Measurements from ENCODE around the gene SMIM32. TPM values are rescaled to one million over a fixed set of nuclear protein-coding genes. Genes with fewer than 3 reads are reported as not detected.

The SMIM32 gene
- total and polyA plus RNA-seq, 2 donors (not counting 3 experiments of a cell fraction or from before 2014, with no cell fraction given) = not detected

DNA sequence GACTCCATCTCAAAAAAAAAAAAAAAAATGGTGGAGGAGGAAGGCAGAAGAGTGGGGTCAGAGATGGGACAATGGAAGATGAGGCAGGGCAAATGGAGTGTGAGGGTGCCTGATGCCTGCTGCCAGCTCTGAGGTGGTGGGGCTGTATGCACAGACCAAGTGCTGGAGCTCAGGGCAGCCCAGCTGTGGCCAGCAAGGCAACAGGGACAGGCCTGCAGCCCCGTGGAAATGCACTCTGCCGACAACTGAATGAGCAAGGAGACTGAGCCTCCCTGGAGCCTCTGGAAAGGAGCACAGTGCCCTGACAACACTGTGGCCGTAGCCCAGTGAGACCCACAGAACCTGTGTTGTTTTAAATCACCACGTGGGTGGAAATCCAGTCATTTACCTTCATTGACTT is 22.9 kb upstream of the SMIM32 start:
- CTCF ChIA-PET = no interaction called here
- H3K36me3 ChIP-seq (ENCODE audit: control insufficient read depth in 2 of 2, extremely low read depth in 1 of 2, insufficient read depth in 2 of 2, low read length in 2 of 2) = no peaks in the 10 kb centered on the region
- no TSS peak for BruUV-seq (replicated peaks)
- no peaks in the 10 kb centered on the region for H3K79me2 ChIP-seq (ENCODE audit: control insufficient read depth, insufficient read depth, low read length)
- H2AFZ ChIP-seq (ENCODE audit: low read depth, low read length) = no peak overlapping the region
- H3K27ac ChIP-seq (ENCODE audit: insufficient read depth, low read depth, low read length) = no peak overlapping the region
- TF ChIP-seq MYC (IDR thresholded peaks at IDR 0.05; ENCODE audit: low read depth, low read length) (no peak), POLR2AphosphoS5 (IDR thresholded peaks at IDR 0.05; ENCODE audit: insufficient read depth, low read depth, low read length) (no peak), POLR2A (IDR thresholded peaks at IDR 0.05; ENCODE audit: low read depth, low read length) (no peak)
- TF ChIP-seq, protein P1, sequence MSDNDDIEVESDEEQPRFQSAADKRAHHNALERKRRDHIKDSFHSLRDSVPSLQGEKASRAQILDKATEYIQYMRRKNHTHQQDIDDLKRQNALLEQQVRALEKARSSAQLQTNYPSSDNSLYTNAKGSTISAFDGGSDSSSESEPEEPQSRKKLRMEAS (IDR thresholded peaks at IDR 0.05; ENCODE audit: insufficient read depth, insufficient read length) = no peak
- H3K9me1 ChIP-seq (replicated peaks; ENCODE audit: control insufficient read depth, extremely low read depth, insufficient read depth, low read length) = no peaks in the 10 kb centered on the region
- H3K9ac ChIP-seq (replicated peaks; ENCODE audit: extremely low read depth, insufficient read depth, low read length) = no peak overlapping the region
- no peak overlapping the region for H3K4me3 ChIP-seq (replicated peaks in 1 of 3; ENCODE audit: insufficient read depth in 1 of 3, low read depth in 1 of 3, low read length in 3 of 3)
- H3K4me1 ChIP-seq (ENCODE audit: control insufficient read depth, extremely low read depth, insufficient read depth, low read length) = no peaks in the 10 kb centered on the region
- DNase-seq (ENCODE audit: low read depth, low spot score) (no peak), FAIRE-seq (no peak)
- peaks cover 2 to 3% of the 10 kb centered on the region in 2 experiments for H3K27me3 ChIP-seq (ENCODE audit: control insufficient read depth in 2 of 2, insufficient read depth in 2 of 2, low read length in 2 of 2)
- no peaks in the 10 kb centered on the region for H4K20me1 ChIP-seq (replicated peaks; ENCODE audit: control insufficient read depth, extremely low read depth, insufficient read depth, low read length)
- no peaks in the 10 kb centered on the region for H3K9me3 ChIP-seq (replicated peaks; ENCODE audit: control insufficient read depth, insufficient read depth, low read length)
- POLR2A ChIA-PET = no interaction called here
- intact Hi-C loops (cut with micrococcal nuclease) (no loop called here), dilution Hi-C loops (cut with MboI; ENCODE audit: extremely low pct_ligation_motif_present, low sequenced_read_pairs) (no loop called here)
- H3K4me2 ChIP-seq (ENCODE audit: insufficient read depth, low read length) = no peak overlapping the region

- dilution Hi-C loops (cut with MboI; ENCODE audit: extremely low pct_ligation_motif_present, low sequenced_read_pairs) = no loop called here
- no peaks in the 10 kb centered on the region for H3K9me3 ChIP-seq (replicated peaks; ENCODE audit: control insufficient read depth, insufficient read depth, low read length)
- H3K9me1 ChIP-seq (replicated peaks; ENCODE audit: control insufficient read depth, extremely low read depth, insufficient read depth, low read length) = no peaks in the 10 kb centered on the region
- CTCF ChIA-PET = interaction anchor here (3.0 to 3.1 kb wide), 3 partner anchors 269 to 328 kb away, joined by 27 to 33 read pairs (median 28); no protein-coding TSS in a partner anchor
- FAIRE-seq = no peak
- H2AFZ ChIP-seq (ENCODE audit: low read depth, low read length) = no peak overlapping the region
- no peaks in the 10 kb centered on the region for H3K4me1 ChIP-seq (ENCODE audit: control insufficient read depth, extremely low read depth, insufficient read depth, low read length)
- H3K4me2 ChIP-seq (ENCODE audit: insufficient read depth, low read length) = no peak overlapping the region
- peaks cover 3 to 5% of the 10 kb centered on the region in 2 experiments for H3K27me3 ChIP-seq (ENCODE audit: control insufficient read depth in 2 of 2, insufficient read depth in 2 of 2, low read length in 2 of 2)
- TF ChIP-seq JUN (IDR thresholded peaks at IDR 0.05; ENCODE audit: borderline replicate concordance, insufficient read depth, insufficient read length, low read depth) = no peak
- TF ChIP-seq POLR2AphosphoS5 (IDR thresholded peaks at IDR 0.05; ENCODE audit: insufficient read depth, low read depth, low read length) = no peak
- no peak for TF ChIP-seq MYC (IDR thresholded peaks at IDR 0.05; ENCODE audit: low read depth, low read length)
- TF ChIP-seq, protein P1 (IDR thresholded peaks at IDR 0.05; ENCODE audit: insufficient read depth, insufficient read length) = no peak
- TF ChIP-seq, protein P2, sequence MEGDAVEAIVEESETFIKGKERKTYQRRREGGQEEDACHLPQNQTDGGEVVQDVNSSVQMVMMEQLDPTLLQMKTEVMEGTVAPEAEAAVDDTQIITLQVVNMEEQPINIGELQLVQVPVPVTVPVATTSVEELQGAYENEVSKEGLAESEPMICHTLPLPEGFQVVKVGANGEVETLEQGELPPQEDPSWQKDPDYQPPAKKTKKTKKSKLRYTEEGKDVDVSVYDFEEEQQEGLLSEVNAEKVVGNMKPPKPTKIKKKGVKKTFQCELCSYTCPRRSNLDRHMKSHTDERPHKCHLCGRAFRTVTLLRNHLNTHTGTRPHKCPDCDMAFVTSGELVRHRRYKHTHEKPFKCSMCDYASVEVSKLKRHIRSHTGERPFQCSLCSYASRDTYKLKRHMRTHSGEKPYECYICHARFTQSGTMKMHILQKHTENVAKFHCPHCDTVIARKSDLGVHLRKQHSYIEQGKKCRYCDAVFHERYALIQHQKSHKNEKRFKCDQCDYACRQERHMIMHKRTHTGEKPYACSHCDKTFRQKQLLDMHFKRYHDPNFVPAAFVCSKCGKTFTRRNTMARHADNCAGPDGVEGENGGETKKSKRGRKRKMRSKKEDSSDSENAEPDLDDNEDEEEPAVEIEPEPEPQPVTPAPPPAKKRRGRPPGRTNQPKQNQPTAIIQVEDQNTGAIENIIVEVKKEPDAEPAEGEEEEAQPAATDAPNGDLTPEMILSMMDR (IDR thresholded peaks at IDR 0.05; ENCODE audit: extremely low read depth in 1 of 2, insufficient read depth in 1 of 2, low read depth in 1 of 2, low read length in 2 of 2) = no peak
- TF ChIP-seq GATA2 (IDR thresholded peaks at IDR 0.05; ENCODE audit: insufficient read depth, insufficient read length, low read depth, low read length) = no peak
- TF ChIP-seq FOS (IDR thresholded peaks at IDR 0.05; ENCODE audit: borderline replicate concordance, insufficient read depth, low read length) = no peak
- no peak for TF ChIP-seq POLR2A (IDR thresholded peaks at IDR 0.05; ENCODE audit: low read depth, low read length)
- TF ChIP-seq EZH2 (IDR thresholded peaks at IDR 0.05; ENCODE audit: borderline replicate concordance, low read depth, low read length, severe bottlenecking) = no peak
- no TSS peak for BruUV-seq (replicated peaks)
- H3K27ac ChIP-seq (ENCODE audit: insufficient read depth, low read depth, low read length) = no peak overlapping the region
- no peaks in the 10 kb centered on the region for H4K20me1 ChIP-seq (replicated peaks; ENCODE audit: control insufficient read depth, extremely low read depth, insufficient read depth, low read length)
- no peak overlapping the region for H3K4me3 ChIP-seq (replicated peaks in 1 of 3; ENCODE audit: insufficient read depth in 1 of 3, low read depth in 1 of 3, low read length in 3 of 3)
- H3K36me3 ChIP-seq (ENCODE audit: control insufficient read depth in 2 of 2, extremely low read depth in 1 of 2, insufficient read depth in 2 of 2, low read length in 2 of 2) = no peaks in the 10 kb centered on the region
- POLR2A ChIA-PET = no interaction called here
- no peak overlapping the region for H3K9ac ChIP-seq (replicated peaks; ENCODE audit: extremely low read depth, insufficient read depth, low read length)
- intact Hi-C loops (cut with micrococcal nuclease) = no loop called here
- H3K79me2 ChIP-seq (ENCODE audit: control insufficient read depth, insufficient read depth, low read length) = no peaks in the 10 kb centered on the region
- no peak for DNase-seq (ENCODE audit: low read depth, low spot score)
These were observed 21.0 kb upstream of the SMIM32 start for GRCh38 chr5:136213919-136214493.

All from endothelial cell of umbilical vein (primary cell).